GM23338 (cell line): ENCODE measurements around the gene FIGNL1.

Source experiments
- EZH2 ChIP-seq: fragments of 200-600 bp; sonication (generic); IDR thresholded peaks from one replicate; pipeline ENCODE4 v1.8.0; 2017; ENCODE audit warnings: antibody characterized with exemption, mild to moderate bottlenecking, low read depth; ENCODE audit not compliant: unreplicated experiment
- EZH2phosphoT487 ChIP-seq: fragments of 200-600 bp; sonication (generic); IDR thresholded peaks from one replicate; pipeline ENCODE4 v1.8.1; 2018; ENCODE audit warnings: antibody characterized with exemption; ENCODE audit not compliant: unreplicated experiment
- POLR2AphosphoS5 ChIP-seq: IDR thresholded peaks from 2 replicates; pipeline ENCODE4 v1.6.1; 2016; ENCODE audit warnings: antibody characterized with exemption, low read depth
- REST ChIP-seq: IDR thresholded peaks from one replicate; pipeline ENCODE4 v1.6.1; 2018; ENCODE audit warnings: antibody characterized with exemption; ENCODE audit not compliant: unreplicated experiment
- TF ChIP-seq, protein P1 (sequence below), 2 experiments: fragments of 200-600 bp in 1 of 2; sonication (generic) in 1 of 2; conservative IDR thresholded peaks; 2 replicates each; pipeline versions ENCODE4 v1.5.1 to v1.6.1; 2016 to 2017; ENCODE audit warnings: antibody characterized with exemption in 2 of 2, low read depth in 2 of 2, mild to moderate bottlenecking in 2 of 2, moderate library complexity in 1 of 2

- TF ChIP-seq EZH2 (no peak), POLR2AphosphoS5 (no peak), EZH2phosphoT487 (no peak), REST (no peak)
- TF ChIP-seq, protein P1, sequence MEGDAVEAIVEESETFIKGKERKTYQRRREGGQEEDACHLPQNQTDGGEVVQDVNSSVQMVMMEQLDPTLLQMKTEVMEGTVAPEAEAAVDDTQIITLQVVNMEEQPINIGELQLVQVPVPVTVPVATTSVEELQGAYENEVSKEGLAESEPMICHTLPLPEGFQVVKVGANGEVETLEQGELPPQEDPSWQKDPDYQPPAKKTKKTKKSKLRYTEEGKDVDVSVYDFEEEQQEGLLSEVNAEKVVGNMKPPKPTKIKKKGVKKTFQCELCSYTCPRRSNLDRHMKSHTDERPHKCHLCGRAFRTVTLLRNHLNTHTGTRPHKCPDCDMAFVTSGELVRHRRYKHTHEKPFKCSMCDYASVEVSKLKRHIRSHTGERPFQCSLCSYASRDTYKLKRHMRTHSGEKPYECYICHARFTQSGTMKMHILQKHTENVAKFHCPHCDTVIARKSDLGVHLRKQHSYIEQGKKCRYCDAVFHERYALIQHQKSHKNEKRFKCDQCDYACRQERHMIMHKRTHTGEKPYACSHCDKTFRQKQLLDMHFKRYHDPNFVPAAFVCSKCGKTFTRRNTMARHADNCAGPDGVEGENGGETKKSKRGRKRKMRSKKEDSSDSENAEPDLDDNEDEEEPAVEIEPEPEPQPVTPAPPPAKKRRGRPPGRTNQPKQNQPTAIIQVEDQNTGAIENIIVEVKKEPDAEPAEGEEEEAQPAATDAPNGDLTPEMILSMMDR (conservative IDR thresholded peaks at IDR 0.05; ENCODE audit: low read depth in 2 of 2): no peak
Observed at GRCh38 chr7:50415844-50416364, 34.2 kb downstream of the FIGNL1 start.
